Inferior parietal cortex (tissue), 1 donor: ENCODE data around the gene PLPP7.
"Not testable (repeated sequence)": the region's sequence is repeated elsewhere in the genome, so short reads cannot be mapped to it uniquely, and the experiment has no call there.

Experiments
- DNase-seq: peaks from one replicate; pipeline ENCODE4 v3.0.0-alpha.2; 2016; ENCODE audit errors: extremely low spot score

PLPP7 gene

GRCh38 chr9:131266266-131267229 lies 23.0 kb upstream of the PLPP7 start:
- DNase-seq, result no peak

DNA sequence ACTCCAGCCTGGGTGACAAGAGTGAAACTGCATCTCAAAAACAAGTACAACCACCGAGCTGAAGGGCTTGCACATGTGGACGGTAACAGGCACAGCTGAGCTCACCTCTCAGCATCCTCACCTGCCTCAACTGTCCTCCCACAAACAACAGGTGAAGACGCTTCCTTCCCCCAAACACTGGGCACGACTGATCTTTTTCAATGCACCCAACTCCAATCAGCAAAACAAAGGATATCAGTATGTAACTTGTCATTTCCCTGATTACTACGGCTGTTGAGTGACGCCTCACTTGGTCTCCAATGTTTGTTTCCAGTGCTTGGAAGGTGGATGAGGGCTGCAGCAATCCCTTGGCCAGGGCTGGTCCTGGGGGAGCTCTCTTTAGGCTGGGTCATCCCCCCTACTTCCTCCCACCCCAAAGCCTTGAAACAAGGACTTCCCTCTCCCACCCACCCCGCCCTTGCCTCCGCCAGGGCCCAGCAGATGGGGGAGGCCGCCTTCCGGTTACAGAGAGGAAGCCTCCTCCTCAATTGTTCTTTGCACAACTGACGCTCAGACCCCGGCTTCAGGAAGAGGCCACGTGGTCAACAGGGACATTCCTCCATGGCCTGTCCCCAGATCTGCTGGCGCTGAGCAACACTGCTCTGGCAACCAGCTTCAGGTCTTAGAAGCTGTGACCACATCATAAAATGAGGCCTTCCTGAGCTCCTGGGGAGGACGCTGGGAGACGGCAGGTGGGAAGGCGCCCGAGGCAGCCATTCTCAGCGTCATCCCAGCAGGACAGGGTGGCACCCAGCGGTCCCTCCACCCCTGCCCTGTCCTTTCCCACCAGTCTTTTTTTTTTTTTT lies 19.1 kb upstream of the PLPP7 start:
- no peak for DNase-seq

DNA sequence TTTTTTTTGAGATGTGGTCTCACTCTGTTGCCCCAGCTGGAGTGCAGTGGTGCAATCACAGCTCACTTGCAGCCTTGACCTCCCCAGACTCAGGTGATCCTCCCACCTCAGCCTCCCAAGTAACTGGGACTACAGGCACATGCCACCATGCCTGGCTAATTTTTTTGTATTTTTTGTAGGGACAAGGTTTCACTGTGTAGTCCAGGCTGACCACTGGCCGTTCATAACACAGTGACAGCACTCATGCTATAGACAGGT lies 18.6 kb upstream of the PLPP7 start:
- DNase-seq, result not testable (repeated sequence)

DNA sequence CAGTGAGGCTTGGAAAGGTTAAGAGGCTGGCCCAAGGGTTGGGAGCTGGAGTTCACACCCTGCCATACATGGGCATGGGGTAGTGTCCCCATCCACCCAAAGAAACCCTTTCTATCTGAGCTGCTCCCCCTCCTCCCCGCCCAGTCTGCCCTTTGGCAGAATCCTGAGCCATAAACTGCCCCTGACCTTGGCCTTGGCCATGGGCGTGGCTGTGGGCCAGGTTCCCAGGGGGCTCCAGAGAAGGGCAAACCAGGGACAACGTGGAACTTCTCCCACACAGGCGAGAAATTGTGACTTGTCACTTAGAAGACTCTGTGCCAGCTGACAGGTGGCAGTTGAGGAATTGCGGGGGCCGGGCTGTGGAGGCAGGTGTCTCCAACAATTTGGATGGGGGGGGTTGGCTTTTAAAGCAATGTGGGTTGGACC lies 18.0 kb upstream of the PLPP7 start:
- no peak for DNase-seq

DNA sequence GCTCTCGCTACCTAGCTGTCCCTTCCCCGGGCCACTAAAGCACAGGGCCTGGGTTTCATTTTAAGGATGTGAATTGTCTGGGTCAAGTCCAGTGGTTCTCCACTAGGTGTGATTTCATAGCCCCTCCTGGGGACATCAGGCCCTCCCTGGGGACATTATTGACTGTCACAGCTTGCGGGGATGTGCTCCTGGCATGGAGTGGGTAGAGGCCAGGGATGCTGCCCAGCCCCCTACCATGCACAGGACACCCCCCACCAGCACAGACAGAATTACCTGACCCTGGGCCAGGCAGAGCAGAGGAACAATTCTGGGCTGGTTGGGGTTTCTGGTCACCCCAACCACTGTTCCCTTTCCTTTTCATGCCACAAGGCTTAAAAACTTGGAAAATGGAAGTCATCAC lies 17.3 kb upstream of the PLPP7 start:
- no peak for DNase-seq

- DNase-seq, result no peak
Measured at GRCh38 chr9:131273146-131273855, 16.2 kb upstream of the PLPP7 start.

GRCh38 chr9:131273856-131274673 lies 15.5 kb upstream of the PLPP7 start:
- DNase-seq, result no peak

GRCh38 chr9:131274674-131275331 lies 14.7 kb upstream of the PLPP7 start:
- DNase-seq, result no peak

GRCh38 chr9:131275332-131276093 lies 14.0 kb upstream of the PLPP7 start:
- DNase-seq, result no peak

- no peak for DNase-seq
Measured at GRCh38 chr9:131276094-131276888, 13.2 kb upstream of the PLPP7 start, which contains the start of gene FAM78A. Gene FAM78A, minus strand, starts transcription at chr9:131276510. Its CDS starts 331 bp downstream, at chr9:131276179.

GRCh38 chr9:131276891-131277286 lies 12.6 kb upstream of the PLPP7 start:
- DNase-seq, result no peak

DNA sequence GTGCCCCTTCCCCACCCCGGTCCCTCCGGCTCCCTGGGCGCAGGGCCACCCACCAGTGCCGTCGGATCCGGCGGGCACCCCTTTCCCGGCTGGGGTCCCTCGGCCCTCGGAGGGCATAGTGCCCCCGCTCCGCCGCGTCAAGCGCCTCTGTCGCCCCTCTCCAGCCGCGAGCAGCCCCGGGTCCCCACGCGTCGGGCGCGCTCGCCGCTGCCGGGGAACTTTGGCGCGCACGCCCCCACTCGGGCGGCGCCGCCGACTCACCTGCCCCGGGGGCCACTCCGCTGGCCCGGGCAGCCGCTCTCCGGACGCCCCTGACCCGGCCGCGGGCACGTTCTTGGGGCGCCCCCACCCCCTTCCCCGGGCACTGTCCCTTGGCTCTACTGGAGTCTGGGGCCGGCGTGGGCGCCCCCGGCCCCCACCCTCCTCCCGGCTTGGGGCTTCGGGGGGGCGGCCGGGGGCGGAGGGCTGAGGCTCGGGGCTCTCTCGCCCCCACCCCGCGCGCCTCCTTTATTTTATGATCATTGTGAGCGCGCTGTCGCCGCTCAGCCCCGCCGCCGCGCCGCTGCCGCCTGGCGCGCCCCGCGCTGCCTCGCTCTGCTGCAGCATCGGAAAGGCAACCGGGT lies 12.1 kb upstream of the PLPP7 start:
- DNase-seq, result no peak

GRCh38 chr9:131277910-131278701 lies 11.4 kb upstream of the PLPP7 start:
- peak; percentile 92 for DNase-seq

- no peak for DNase-seq
Measured at GRCh38 chr9:131278702-131279111, 10.8 kb upstream of the PLPP7 start.

- no peak for DNase-seq
Measured at GRCh38 chr9:131279196-131279862, 10.2 kb upstream of the PLPP7 start.

- DNase-seq, result no peak
Measured at GRCh38 chr9:131279863-131280570, 9.5 kb upstream of the PLPP7 start.

DNA sequence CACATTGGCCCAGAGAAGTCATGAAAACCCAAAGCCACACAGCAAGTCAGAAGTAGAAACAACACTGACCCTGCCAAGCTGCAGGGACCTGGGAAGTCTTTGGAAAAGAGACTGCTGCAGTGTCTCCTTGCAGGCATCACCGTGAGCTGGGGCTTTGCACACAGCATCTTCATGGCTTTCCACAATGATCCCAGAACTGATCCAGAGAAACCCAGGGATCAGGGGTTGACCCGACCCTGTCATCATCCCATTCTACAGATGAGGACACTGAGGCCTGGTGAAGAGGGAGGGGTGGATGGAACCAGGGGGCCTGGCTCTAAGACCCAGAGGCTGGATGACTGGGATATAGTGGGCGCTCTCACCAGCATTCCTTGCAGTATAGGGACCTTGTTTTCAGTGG lies 8.9 kb upstream of the PLPP7 start:
- DNase-seq, result no peak
